AG04450 (cell line): Measurements from ENCODE around the gene CDC25C. TPM values are rescaled to one million over a fixed set of nuclear protein-coding genes. Genes with fewer than 3 reads are reported as not detected.

Experiments used
- CTCF ChIA-PET: fragments of 300-600, 350-600 bp; formaldehyde crosslinking; extraction: SDS; loops from one replicate; lab custom pipeline; 2022; ENCODE audit warnings: antibody characterized with exemption, inconsistent platforms; lab: Charles Lee
- POLR2A ChIA-PET: fragments of 350-600 bp; formaldehyde crosslinking; extraction: SDS; loops from one replicate; lab custom pipeline; 2021; ENCODE audit warnings: antibody characterized with exemption, inconsistent platforms; lab: Yijun Ruan, JAX
- DNase-seq: peaks from one replicate; pipeline ENCODE4 v3.0.0-alpha.2; 2011; ENCODE audit warnings: low read depth, low spot score
- H3K27ac ChIP-seq: one replicate; pipeline ENCODE4 v1.5.1; 2012; ENCODE audit warnings: low read depth, low read length, control low read depth
- H3K27me3 ChIP-seq: one replicate; pipeline ENCODE4 v1.6.0; 2012; ENCODE audit warnings: low read length; ENCODE audit not compliant: control insufficient read depth, insufficient read depth
- H3K4me3 ChIP-seq: 2 replicates; pipeline ENCODE4 v1.5.1; 2011; ENCODE audit warnings: mild to moderate bottlenecking, low read depth, low read length, control low read depth
- H3K9me3 ChIP-seq: 2 replicates; pipeline ENCODE4 v1.5.1; 2012; ENCODE audit warnings: low read length; ENCODE audit not compliant: control insufficient read depth, insufficient read depth
- polyA plus RNA-seq: library from polyadenylated mRNA; depleted of rRNA; stranded (reverse); fragments of >200 nt; gene quantifications from 2 replicates; pipeline ENCODE4 v1.2.3, GENCODE V29; 2011
- TF ChIP-seq, protein P1 (sequence below): IDR thresholded peaks from 2 replicates; pipeline ENCODE4 v1.5.1; 2011; ENCODE audit warnings: low read depth, low read length, control low read depth, inconsistent platforms

The CDC25C gene
- polyA plus RNA-seq, 1 experiment: 4.8 TPM

DNA sequence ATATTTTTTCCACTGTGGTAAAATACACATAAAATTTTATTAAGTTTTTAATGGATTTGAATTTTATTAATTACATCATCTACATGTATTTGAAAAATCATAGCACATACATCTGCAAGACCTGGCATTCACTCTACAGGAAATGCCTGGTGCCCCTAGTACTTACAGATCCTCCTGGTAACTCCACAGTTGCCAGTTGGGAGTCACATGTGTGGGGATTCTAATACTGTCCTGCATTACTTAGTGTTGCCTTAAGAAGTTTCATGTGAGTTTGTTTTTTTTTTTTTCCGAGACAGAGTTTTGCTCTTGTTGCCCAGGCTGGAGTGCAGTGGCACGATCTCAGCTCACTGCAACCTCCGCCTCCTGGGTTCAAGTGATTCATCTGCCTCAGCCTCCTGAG is 38.9 kb upstream of the CDC25C start:
- no peaks in the 10 kb centered on the region for H3K9me3 ChIP-seq
- POLR2A ChIA-PET: interaction anchor here (0.7 to 1.6 kb wide), 2 partner anchors 18 to 32 kb away, joined by 5 read pairs; partner anchors contain the start of genes FAM53C and KDM3B
- no peak for DNase-seq
- H3K27me3 ChIP-seq: no peaks in the 10 kb centered on the region
- TF ChIP-seq, protein P1, sequence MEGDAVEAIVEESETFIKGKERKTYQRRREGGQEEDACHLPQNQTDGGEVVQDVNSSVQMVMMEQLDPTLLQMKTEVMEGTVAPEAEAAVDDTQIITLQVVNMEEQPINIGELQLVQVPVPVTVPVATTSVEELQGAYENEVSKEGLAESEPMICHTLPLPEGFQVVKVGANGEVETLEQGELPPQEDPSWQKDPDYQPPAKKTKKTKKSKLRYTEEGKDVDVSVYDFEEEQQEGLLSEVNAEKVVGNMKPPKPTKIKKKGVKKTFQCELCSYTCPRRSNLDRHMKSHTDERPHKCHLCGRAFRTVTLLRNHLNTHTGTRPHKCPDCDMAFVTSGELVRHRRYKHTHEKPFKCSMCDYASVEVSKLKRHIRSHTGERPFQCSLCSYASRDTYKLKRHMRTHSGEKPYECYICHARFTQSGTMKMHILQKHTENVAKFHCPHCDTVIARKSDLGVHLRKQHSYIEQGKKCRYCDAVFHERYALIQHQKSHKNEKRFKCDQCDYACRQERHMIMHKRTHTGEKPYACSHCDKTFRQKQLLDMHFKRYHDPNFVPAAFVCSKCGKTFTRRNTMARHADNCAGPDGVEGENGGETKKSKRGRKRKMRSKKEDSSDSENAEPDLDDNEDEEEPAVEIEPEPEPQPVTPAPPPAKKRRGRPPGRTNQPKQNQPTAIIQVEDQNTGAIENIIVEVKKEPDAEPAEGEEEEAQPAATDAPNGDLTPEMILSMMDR: no peak
- H3K27ac ChIP-seq: no peak overlapping the region
- CTCF ChIA-PET: interaction anchor here (7.8 kb wide), 1 partner anchor 17 kb away, joined by 100 read pairs; the partner anchor contains the start of gene KDM3B
- H3K4me3 ChIP-seq: no peak overlapping the region

DNA sequence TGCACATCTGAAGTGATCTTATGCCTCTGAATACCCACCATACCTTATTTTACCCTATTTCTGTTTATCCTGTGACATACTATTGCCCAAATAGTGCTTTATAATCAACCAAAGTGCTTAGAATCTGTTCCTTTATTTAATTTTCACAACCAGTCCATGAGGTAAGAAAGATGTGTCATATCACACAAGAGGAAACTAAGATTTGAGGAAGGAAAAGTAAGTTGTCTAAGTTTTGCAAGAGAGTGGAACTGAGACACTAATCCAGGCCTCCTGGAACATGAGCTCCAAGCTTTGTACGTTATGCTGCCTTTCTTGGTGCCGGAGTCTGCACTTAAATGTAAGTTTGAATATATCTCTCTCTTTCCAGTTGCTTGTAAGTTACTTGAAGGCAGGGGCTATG is 38.1 kb upstream of the CDC25C start:
- Histone ChIP-seq H3K4me3 (no peak overlapping the region), H3K27ac (no peak overlapping the region), H3K27me3 (no peaks in the 10 kb centered on the region), H3K9me3 (no peaks in the 10 kb centered on the region)
- TF ChIP-seq, protein P1: no peak
- no peak for DNase-seq
- POLR2A ChIA-PET: no interaction called here
- CTCF ChIA-PET: interaction anchor here (1.2 to 7.8 kb wide), 2 partner anchors 16 to 81 kb away, joined by 3 to 100 read pairs; partner anchors contain the start of gene KDM3B

DNA sequence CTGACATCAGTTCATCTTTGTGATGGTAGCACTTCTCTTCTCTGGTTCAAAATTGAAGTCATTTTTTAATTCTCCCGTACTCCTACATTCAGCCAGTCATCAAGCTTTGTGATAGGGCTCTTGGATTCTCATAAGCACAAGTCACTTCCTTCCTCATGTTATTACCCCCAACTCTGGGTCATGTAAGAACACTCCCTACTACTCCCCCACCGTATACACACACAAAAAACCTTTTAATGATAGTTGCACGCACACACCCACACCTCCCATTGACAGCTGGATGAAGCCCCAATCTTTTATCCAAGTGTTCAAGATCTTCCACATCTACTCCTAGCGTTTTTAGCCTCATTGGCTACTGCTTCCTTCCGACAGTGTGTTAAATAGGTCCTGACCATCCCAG is 37.7 kb upstream of the CDC25C start:
- CTCF ChIA-PET: interaction anchor here (1.2 to 7.8 kb wide), 2 partner anchors 16 to 81 kb away, joined by 3 to 100 read pairs; partner anchors contain the start of gene KDM3B
- TF ChIP-seq, protein P1: no peak
- H3K27ac ChIP-seq: no peak overlapping the region
- H3K9me3 ChIP-seq: no peaks in the 10 kb centered on the region
- POLR2A ChIA-PET: no interaction called here
- DNase-seq: no peak
- H3K4me3 ChIP-seq: no peak overlapping the region
- H3K27me3 ChIP-seq: no peaks in the 10 kb centered on the region

DNA sequence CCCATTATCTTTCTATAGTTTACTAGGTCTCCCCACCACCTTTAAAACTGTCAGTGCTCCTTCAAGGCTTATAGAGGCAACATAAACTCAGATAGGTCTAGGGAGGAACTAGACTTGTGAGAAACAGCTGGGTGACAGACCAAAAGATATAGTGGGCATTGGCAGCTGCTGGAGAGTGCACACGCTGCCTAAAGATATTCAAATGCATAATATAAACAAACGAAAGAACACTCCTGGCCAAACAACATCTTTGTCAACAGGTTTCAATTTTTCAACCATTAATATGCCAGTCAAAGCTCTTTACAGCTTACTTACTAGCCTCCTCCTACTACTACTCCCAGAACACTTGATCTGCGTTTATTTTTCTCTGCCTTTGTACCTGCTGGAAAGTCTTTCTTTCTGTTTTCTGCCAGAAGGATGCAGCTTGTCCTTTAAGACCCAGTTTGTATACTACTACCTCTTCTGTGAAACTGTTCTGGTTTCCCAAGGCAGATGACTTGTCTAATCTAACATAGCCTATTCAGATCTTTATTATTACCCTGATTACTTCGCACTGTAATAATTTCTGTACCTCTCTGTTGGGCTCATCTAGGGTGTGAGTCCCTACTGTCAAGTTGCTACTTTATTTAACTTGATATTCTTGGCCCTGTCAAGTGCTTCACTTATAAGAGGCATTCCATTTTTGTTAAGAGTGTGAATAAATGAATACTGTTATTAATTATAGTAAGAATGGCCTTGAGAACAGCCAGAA is 35.2 kb upstream of the CDC25C start:
- CTCF ChIA-PET: interaction anchor here (1.0 to 7.8 kb wide), 2 partner anchors 13 to 144 kb away, joined by 3 to 100 read pairs; partner anchors contain the start of gene KDM3B
- TF ChIP-seq, protein P1: no peak

DNA sequence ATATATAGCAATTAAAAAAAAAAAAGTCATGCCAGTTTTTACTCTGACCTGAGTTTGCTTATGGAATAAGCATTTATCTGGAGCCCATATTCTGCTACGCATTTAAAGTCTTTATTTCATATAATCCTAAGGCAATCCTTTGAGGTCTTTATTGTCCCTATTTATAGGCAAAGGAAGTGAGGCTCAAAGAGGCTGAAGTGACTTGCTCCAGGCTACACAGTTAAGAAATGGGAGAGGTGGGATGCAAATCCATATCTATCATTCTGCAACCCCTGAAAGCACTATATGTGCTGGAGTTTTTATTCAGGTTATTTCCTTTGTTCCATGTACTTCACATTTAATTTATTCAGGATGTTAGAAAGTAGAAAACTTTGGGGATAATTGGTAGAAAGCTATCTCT is 33.0 kb upstream of the CDC25C start:
- Histone ChIP-seq H3K9me3 (no peaks in the 10 kb centered on the region), H3K27ac (no peak overlapping the region), H3K27me3 (no peaks in the 10 kb centered on the region), H3K4me3 (no peak overlapping the region)
- TF ChIP-seq, protein P1: no peak
- no peak for DNase-seq
- POLR2A ChIA-PET: no interaction called here
- CTCF ChIA-PET: interaction anchor here (1.4 kb wide), 1 partner anchor 12 kb away, joined by 4 read pairs; the partner anchor contains the start of gene KDM3B

More for the DNA sequence above, 35.2 kb upstream of the CDC25C start:
- Histone ChIP-seq H3K4me3 (no peak overlapping the region), H3K27ac (no peak overlapping the region), H3K9me3 (no peaks in the 10 kb centered on the region), H3K27me3 (no peaks in the 10 kb centered on the region)
- no peak for DNase-seq
- POLR2A ChIA-PET: no interaction called here
